K562 (cell line): ENCODE measurements around the gene RETN. TPM values are rescaled to one million over a fixed set of nuclear protein-coding genes. Genes with fewer than 3 reads are reported as not detected.
A peak's percentile ranks its signal among the peaks of the same experiment; 100 is the strongest.

Source experiments
- CBX3 ChIP-seq, 2 experiments: IDR thresholded peaks; 1 replicate in 1 of 2; 2 replicates in 1 of 2; pipeline ENCODE4 v1.6.1; 2012; ENCODE audit warnings: inconsistent platforms in 2 of 2, low read length in 2 of 2, borderline replicate concordance in 1 of 2, control low read depth in 1 of 2
- GTF2F1 ChIP-seq: IDR thresholded peaks from 2 replicates; pipeline ENCODE4 v1.6.1; 2011; ENCODE audit warnings: low read depth, low read length, improper control_type of control experiment
- HDAC2 ChIP-seq: fragments of 450-650 bp; IDR thresholded peaks from 2 replicates; pipeline ENCODE4 v1.6.1; 2016; ENCODE audit warnings: mild to moderate bottlenecking
- HNRNPK ChIP-seq: fragments of 200-400 bp; formaldehyde crosslinking; IDR thresholded peaks from one replicate; pipeline ENCODE4 v1.6.1; 2018; ENCODE audit warnings: mild to moderate bottlenecking, low read depth, low read length; ENCODE audit not compliant: poor library complexity, severe bottlenecking
- IFI16 ChIP-seq: fragments of 250-450 bp; sonication (Bioruptor Pico); IDR thresholded peaks from 2 replicates; pipeline ENCODE4 v2.1.2; 2022; ENCODE audit warnings: mild to moderate bottlenecking, inconsistent platforms
- IRF1 ChIP-seq: sonication (generic); formaldehyde crosslinking; IDR thresholded peaks from 2 replicates; pipeline ENCODE4 v1.8.0; 2022; ENCODE audit warnings: missing genetic modification reagents, mild to moderate bottlenecking, borderline replicate concordance
- LEF1 ChIP-seq: fragments of 450-650 bp; IDR thresholded peaks from 2 replicates; pipeline ENCODE4 v1.6.1; 2016; ENCODE audit warnings: mild to moderate bottlenecking
- MTF1 ChIP-seq: fragments of 250-450 bp; sonication (Bioruptor Pico); IDR thresholded peaks from 2 replicates; pipeline ENCODE4 v1.9.0; 2021; ENCODE audit warnings: moderate library complexity, mild to moderate bottlenecking, inconsistent platforms, borderline replicate concordance
- NELFE ChIP-seq: IDR thresholded peaks from 2 replicates; pipeline ENCODE4 v1.6.1; 2011; ENCODE audit warnings: mild to moderate bottlenecking; ENCODE audit not compliant: insufficient read depth, insufficient read length
- NR1H2 ChIP-seq: sonication (generic); formaldehyde crosslinking; IDR thresholded peaks from 2 replicates; pipeline ENCODE4 v1.4.0; 2020; ENCODE audit warnings: mild to moderate bottlenecking, missing genetic modification reagents
- NR4A1 ChIP-seq, 2 experiments: fragments of 250-450 bp in 1 of 2; fragments of 450-650 bp in 1 of 2; sonication (Bioruptor Pico) in 1 of 2; IDR thresholded peaks; 2 replicates each; pipeline versions ENCODE4 v1.4.0 to v1.6.1; 2016 to 2020; ENCODE audit warnings: mild to moderate bottlenecking in 2 of 2, missing compliant biosample characterization in 1 of 2, missing genetic modification characterization in 1 of 2, moderate library complexity in 1 of 2
- PHB ChIP-seq: fragments of 250-450 bp; sonication (Bioruptor Pico); IDR thresholded peaks from 2 replicates; pipeline ENCODE4 v1.5.0; 2021
- PTTG1 ChIP-seq: fragments of 450-650 bp; IDR thresholded peaks from 2 replicates; pipeline ENCODE4 v1.6.1; 2016; ENCODE audit warnings: low read depth, mild to moderate bottlenecking, missing genetic modification characterization, missing compliant biosample characterization
- RBM14 ChIP-seq: fragments of 200-400 bp; formaldehyde crosslinking; IDR thresholded peaks from 2 replicates; pipeline ENCODE4 v1.6.1; 2018; ENCODE audit warnings: low read depth, mild to moderate bottlenecking, low read length, moderate library complexity, borderline replicate concordance; ENCODE audit not compliant: insufficient read depth
- SP2 ChIP-seq: IDR thresholded peaks from 2 replicates; pipeline ENCODE4 v1.6.1; 2011; ENCODE audit warnings: mild to moderate bottlenecking, low read depth, low read length, moderate library complexity; ENCODE audit not compliant: poor library complexity, severe bottlenecking; ENCODE audit errors: extremely low read depth
- SRSF1 ChIP-seq: fragments of 200-400 bp; formaldehyde crosslinking; IDR thresholded peaks from 2 replicates; pipeline ENCODE4 v1.6.1; 2017; ENCODE audit warnings: mild to moderate bottlenecking, low read depth, low read length, moderate library complexity
- WHSC1 ChIP-seq: IDR thresholded peaks from one replicate; pipeline ENCODE4 v1.6.1; 2012; ENCODE audit warnings: low read length, control low read depth, inconsistent platforms
- ZBTB33 ChIP-seq: sonication (generic); formaldehyde crosslinking; IDR thresholded peaks from 2 replicates; pipeline ENCODE4 v1.8.1; 2023; ENCODE audit warnings: mild to moderate bottlenecking, missing genetic modification reagents
- ZNF239 ChIP-seq: fragments of 250-450 bp; sonication (Bioruptor Pico); IDR thresholded peaks from 2 replicates; pipeline ENCODE4 v1.4.0; 2020; ENCODE audit warnings: mild to moderate bottlenecking
- ZNF3 ChIP-seq: fragments of 250-450 bp; sonication (Bioruptor Pico); IDR thresholded peaks from 2 replicates; pipeline ENCODE4 v1.5.0; 2021; ENCODE audit warnings: mild to moderate bottlenecking, moderate library complexity
- ZNF444 ChIP-seq: fragments of 250-450 bp; sonication (Bioruptor Pico); IDR thresholded peaks from 2 replicates; pipeline ENCODE4 v1.4.0; 2020; ENCODE audit warnings: mild to moderate bottlenecking, moderate library complexity
- polyA plus RNA-seq, 8 experiments: library from polyadenylated mRNA; depleted of rRNA in 4 of 8; stranded (reverse) in 5 of 8; unstranded in 3 of 8; fragments of >200 nt; fragmentation: Nextera tagmentation in 2 of 8; fragmentation: Illumina TruSeq in 1 of 8; extraction: Ambion mirVana in 2 of 8; extraction: Trizol in 1 of 8; gene quantifications; 2 replicates each; pipeline versions ENCODE4 v1.2.1 to v1.2.3, GENCODE V29; 2011 to 2014; ENCODE audit warnings: inconsistent platforms in 1 of 8, missing spikeins in 1 of 8
- total RNA-seq, 7 experiments: library from RNA; depleted of rRNA in 6 of 7; stranded (reverse); fragments of >200 nt in 6 of 7; fragmentation: Illumina TruSeq in 2 of 7; extraction: Trizol in 2 of 7; gene quantifications; 2 replicates each; pipeline versions ENCODE4 v1.2.1 to v1.2.3, GENCODE V29; 2011 to 2021; ENCODE audit warnings: low replicate concordance in 1 of 7
- TF ChIP-seq, protein P1 (sequence below): fragments of 250-450 bp; sonication (Bioruptor Pico); IDR thresholded peaks from 2 replicates; pipeline ENCODE4 v1.5.0; 2021
- TF ChIP-seq, protein P2 (sequence below): sonication (generic); formaldehyde crosslinking; IDR thresholded peaks from 2 replicates; pipeline ENCODE4 v1.9.0; 2022; ENCODE audit warnings: mild to moderate bottlenecking, missing genetic modification reagents

Gene RETN
- total and polyA plus RNA-seq, 9 of the 15 experiments (the other 6 are each of a cell fraction or from before 2014, with no cell fraction given), result not detected

DNA sequence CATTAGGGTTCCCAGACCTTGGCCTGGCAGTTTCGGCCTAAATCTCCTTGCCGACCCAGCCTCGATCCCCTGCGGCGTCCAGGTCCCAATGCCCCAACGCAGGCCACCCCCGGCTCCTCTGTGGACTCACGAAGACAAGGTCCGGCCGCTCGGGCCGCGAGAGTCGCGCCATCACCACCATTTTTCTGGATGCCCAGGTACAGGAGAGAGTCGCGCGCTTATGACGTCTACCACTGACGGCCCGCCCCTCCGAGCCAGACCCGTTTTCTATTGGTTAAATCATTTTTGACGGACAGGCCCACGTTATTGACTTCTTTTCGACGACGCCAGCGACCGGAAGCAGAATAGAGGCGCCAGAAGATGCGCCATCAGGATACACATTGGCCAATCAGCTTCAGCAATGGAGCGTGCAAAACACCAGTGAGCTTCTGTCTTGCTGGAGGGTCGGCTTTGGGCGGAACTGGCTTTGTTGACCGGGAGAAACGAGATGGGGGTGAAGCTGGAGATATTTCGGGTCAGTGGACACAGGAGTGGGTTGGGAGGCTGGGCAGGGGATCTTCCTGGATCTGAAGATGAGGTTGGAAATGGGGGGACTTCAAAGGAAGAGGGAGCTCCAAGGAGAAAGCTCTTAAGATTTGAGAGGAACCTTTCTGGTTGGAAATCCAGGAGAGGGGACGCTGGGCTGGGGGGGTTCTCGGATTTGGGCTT, 39.3 kb upstream of the RETN start, which contains the start of the genes PET100 and XAB2 (continued):
- TF ChIP-seq IRF1 (CRISPR knock-in tag), result no peak
- no peak for TF ChIP-seq NR4A1 (CRISPR knock-in tag; IDR thresholded peaks at IDR 0.05)
- TF ChIP-seq NR4A1 (tag; IDR thresholded peaks at IDR 0.05), result no peak
- no peak for TF ChIP-seq NR1H2
- no peak for TF ChIP-seq IFI16
- no peak for TF ChIP-seq ZNF444 (CRISPR knock-in tag)
- no peak for TF ChIP-seq LEF1
- peak; percentile 76; the same call in 1 of the 2 replicates for TF ChIP-seq HDAC2
- peak; percentile 62 for TF ChIP-seq SP2
- TF ChIP-seq WHSC1, result no peak
- no peak for TF ChIP-seq PHB (CRISPR knock-in tag)
- TF ChIP-seq, protein P1, sequence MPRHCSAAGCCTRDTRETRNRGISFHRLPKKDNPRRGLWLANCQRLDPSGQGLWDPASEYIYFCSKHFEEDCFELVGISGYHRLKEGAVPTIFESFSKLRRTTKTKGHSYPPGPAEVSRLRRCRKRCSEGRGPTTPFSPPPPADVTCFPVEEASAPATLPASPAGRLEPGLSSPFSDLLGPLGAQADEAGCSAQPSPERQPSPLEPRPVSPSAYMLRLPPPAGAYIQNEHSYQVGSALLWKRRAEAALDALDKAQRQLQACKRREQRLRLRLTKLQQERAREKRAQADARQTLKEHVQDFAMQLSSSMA (CRISPR knock-in tag), result no peak
- TF ChIP-seq MTF1 (CRISPR knock-in tag), result no peak
- TF ChIP-seq, protein P2, sequence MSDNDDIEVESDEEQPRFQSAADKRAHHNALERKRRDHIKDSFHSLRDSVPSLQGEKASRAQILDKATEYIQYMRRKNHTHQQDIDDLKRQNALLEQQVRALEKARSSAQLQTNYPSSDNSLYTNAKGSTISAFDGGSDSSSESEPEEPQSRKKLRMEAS (CRISPR knock-in tag), result no peak; the same call in 1 of the 2 replicates
- TF ChIP-seq NELFE, result no peak
- no peak for TF ChIP-seq HNRNPK
- TF ChIP-seq SRSF1, result no peak
- TF ChIP-seq ZNF3 (CRISPR knock-in tag), result no peak
- no peak for TF ChIP-seq ZBTB33 (CRISPR knock-in tag)
- TF ChIP-seq ZNF239 (CRISPR knock-in tag), result no peak
- no peak for TF ChIP-seq RBM14
- TF ChIP-seq GTF2F1, result no peak
- peak in 1 of 2 experiments; percentile 74; a peak in 2 of 3 replicates for TF ChIP-seq CBX3 (IDR thresholded peaks at IDR 0.05; ENCODE audit: borderline replicate concordance in 1 of 2, low read length in 2 of 2)
- TF ChIP-seq PTTG1 (tag), result no peak
